ENCODE measurements around the gene BCL11A. TPM values are rescaled to one million over a fixed set of nuclear protein-coding genes. Genes with fewer than 3 reads are reported as not detected.

BCL11A gene
- total RNA-seq, 1 donor from 2014 or later = 27.1 TPM

DNA sequence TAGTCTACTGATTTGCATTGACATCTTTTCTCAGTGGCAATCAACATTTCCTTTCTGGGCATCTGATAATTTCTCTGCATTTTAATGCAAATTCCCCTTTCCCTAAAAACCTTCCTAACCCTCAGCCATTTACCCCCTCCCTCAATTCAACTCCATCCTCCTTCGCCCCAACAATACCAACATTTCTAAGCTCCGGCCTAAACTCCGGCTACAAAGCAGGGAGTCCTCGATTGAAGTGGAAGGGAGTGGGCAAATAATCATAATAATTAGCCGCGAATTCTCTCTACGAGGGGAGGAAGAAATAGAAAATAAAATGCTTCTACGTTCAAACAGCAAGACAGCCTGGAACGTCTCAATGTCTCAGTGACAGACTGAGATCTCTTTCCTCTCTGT lies 4.6 kb downstream of the BCL11A start:
- TF ChIP-seq, protein P1, sequence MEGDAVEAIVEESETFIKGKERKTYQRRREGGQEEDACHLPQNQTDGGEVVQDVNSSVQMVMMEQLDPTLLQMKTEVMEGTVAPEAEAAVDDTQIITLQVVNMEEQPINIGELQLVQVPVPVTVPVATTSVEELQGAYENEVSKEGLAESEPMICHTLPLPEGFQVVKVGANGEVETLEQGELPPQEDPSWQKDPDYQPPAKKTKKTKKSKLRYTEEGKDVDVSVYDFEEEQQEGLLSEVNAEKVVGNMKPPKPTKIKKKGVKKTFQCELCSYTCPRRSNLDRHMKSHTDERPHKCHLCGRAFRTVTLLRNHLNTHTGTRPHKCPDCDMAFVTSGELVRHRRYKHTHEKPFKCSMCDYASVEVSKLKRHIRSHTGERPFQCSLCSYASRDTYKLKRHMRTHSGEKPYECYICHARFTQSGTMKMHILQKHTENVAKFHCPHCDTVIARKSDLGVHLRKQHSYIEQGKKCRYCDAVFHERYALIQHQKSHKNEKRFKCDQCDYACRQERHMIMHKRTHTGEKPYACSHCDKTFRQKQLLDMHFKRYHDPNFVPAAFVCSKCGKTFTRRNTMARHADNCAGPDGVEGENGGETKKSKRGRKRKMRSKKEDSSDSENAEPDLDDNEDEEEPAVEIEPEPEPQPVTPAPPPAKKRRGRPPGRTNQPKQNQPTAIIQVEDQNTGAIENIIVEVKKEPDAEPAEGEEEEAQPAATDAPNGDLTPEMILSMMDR (IDR thresholded peaks at IDR 0.05; ENCODE audit: borderline replicate concordance) = no peak
- DNase-seq = no peak
- intact Hi-C loops (cut with micrococcal nuclease) = no loop called here
- Histone ChIP-seq H3K27me3 (ENCODE audit: low read depth) (peaks cover 99% of the 10 kb centered on the region), H3K9me3 (replicated peaks) (no peaks in the 10 kb centered on the region), H3K36me3 (no peaks in the 10 kb centered on the region), H3K27ac (replicated peaks) (peak overlapping the region; percentile 87), H3K4me3 (peak overlapping the region; percentile 73), H3K4me1 (peaks cover 65% of the 10 kb centered on the region)

DNA sequence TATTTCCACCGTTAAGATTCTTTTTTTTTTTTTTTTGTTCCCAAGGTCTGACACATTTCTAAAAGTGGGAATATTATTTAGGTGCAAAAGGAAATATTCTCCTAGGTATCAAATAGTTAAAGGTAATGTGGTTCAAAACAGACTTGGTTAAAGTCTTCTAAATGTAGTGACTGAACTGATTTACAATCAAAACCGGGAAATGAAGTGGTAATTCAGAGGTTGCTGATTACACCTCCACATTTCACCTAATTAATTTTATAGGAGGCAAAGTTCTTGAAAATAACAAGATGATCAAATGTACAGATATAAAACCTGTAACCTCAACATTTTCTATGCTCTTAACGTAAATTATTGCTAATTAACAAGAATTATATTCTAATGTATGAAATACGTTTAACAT lies 5.1 kb downstream of the BCL11A start:
- H3K27ac ChIP-seq (replicated peaks) = peak overlapping the region; percentile 87
- intact Hi-C loops (cut with micrococcal nuclease) = no loop called here

DNA sequence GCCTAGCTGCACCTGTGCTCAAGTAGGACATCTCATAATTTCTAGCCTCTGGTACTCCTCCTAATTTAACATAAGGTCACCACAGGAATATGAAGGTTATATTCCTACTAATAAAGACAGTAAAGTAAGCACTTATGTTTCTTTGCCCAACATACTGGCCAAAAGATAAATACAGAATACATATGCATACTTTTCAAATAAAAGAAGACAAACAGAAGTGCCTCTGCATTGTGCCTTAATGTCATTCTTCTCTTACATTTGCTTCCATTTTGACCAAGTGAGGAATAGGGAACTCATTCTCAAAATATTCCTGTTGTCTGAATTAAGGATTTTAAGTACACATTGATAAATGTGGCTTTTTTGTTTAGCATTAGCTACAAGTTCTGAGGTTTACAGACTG lies 5.6 kb downstream of the BCL11A start:
- TF ChIP-seq, protein P1 (IDR thresholded peaks at IDR 0.05; ENCODE audit: borderline replicate concordance) = no peak
- Histone ChIP-seq H3K4me1 (peaks cover 64% of the 10 kb centered on the region), H3K27me3 (ENCODE audit: low read depth) (peaks cover 99% of the 10 kb centered on the region), H3K4me3 (peak overlapping the region; percentile 73), H3K36me3 (no peaks in the 10 kb centered on the region), H3K27ac (replicated peaks) (peak overlapping the region; percentile 87), H3K9me3 (replicated peaks) (no peaks in the 10 kb centered on the region)
- DNase-seq = no peak
- intact Hi-C loops (cut with micrococcal nuclease) = no loop called here

More for the DNA sequence above, 5.1 kb downstream of the BCL11A start:
- Histone ChIP-seq H3K27me3 (ENCODE audit: low read depth) (peaks cover 99% of the 10 kb centered on the region), H3K4me3 (peak overlapping the region; percentile 73), H3K4me1 (peaks cover 64% of the 10 kb centered on the region), H3K36me3 (no peaks in the 10 kb centered on the region), H3K9me3 (replicated peaks) (no peaks in the 10 kb centered on the region)
- no peak for DNase-seq
- TF ChIP-seq, protein P1 (IDR thresholded peaks at IDR 0.05; ENCODE audit: borderline replicate concordance) = no peak

DNA sequence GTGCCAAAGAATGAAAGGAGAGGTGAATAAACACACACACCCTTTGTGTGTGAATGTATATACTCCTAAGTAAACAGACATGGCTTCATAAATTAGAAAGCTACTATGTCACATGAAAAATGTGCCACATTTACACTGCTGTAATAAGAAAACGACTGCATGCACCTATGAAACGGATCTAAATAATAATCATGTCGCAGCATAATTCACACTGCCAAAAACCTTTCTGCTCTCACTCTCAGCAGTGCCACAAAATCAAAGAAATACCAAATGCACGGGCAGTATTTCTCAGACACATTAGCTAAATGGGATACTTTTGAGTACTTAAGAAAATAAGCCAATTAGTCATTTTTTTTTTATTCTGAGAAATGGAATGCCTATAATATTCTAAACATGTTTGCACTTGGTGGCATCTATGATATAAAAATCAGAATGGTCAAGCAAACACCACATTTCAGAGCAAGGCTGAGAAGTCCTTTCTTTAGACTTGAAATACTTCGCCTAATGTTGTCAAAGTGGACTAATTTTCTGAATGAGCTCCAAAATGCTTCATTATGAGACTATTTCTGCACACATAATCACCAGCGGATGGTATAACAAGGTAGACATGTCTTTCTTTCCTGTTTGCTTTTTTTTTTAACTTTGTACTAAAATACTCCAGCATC lies 6.6 kb downstream of the BCL11A start:
- H3K27ac ChIP-seq (replicated peaks) = peak overlapping the region; percentile 87
- intact Hi-C loops (cut with micrococcal nuclease) = no loop called here
- H3K4me3 ChIP-seq = peak overlapping the region; percentile 1
- TF ChIP-seq, protein P1 (IDR thresholded peaks at IDR 0.05; ENCODE audit: borderline replicate concordance) = no peak
- H3K36me3 ChIP-seq = no peaks in the 10 kb centered on the region
- peaks cover 97% of the 10 kb centered on the region for H3K27me3 ChIP-seq (ENCODE audit: low read depth)
- no peaks in the 10 kb centered on the region for H3K9me3 ChIP-seq (replicated peaks)
- H3K4me1 ChIP-seq = peaks cover 61% of the 10 kb centered on the region
- DNase-seq = no peak

DNA sequence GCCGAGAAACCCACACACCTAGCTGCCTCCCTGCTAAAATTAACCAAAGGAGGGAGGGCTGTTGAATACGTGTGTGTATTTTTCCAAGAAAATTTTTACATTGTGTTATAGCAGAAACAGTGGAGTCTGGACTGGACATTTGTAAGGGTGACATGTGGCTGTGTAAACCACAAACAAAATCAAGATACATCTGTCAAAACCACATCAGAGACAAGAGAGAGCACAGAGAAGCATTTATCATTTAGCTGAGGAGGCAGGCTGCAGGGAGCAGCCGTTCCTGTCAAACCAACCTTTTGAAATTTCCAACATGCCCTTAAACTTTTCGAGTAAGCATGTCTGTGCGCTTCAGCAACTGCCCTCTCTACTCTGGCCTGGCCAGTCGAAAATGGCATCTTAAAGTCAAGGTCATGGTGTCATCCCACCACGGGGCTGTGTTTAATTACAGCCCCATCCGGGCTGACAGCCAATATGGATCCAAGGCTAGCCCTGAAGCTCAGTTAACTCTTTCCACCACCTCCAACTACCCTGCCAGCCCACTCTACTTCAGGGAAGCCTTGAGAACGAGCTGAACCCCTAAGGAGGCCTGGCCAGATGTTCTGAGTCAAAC lies 8.4 kb downstream of the BCL11A start:
- H3K27ac ChIP-seq (replicated peaks) = peak overlapping the region; percentile 87
- TF ChIP-seq, protein P1 (IDR thresholded peaks at IDR 0.05; ENCODE audit: borderline replicate concordance) = no peak
- peaks cover 85% of the 10 kb centered on the region for H3K27me3 ChIP-seq (ENCODE audit: low read depth)

More for the DNA sequence above, 8.4 kb downstream of the BCL11A start:
- H3K9me3 ChIP-seq (replicated peaks) = no peaks in the 10 kb centered on the region
- intact Hi-C loops (cut with micrococcal nuclease) = no loop called here
- no peak for DNase-seq
- H3K4me1 ChIP-seq = peaks cover 61% of the 10 kb centered on the region
- H3K4me3 ChIP-seq = no peak overlapping the region
- H3K36me3 ChIP-seq = no peaks in the 10 kb centered on the region

Measured in left ventricle myocardium inferior (tissue), 1 donor.